HG02610 (cell line): Measurements from ENCODE around the gene CEP72.

Source experiments
- ATAC-seq: cut with Tn5 transposase; IDR thresholded peaks from one replicate; pipeline ENCODE4 v1.9.1; 2021; ENCODE audit warnings: mild to moderate bottlenecking, moderate library complexity; ENCODE audit not compliant: unreplicated experiment

Gene CEP72

GRCh38 chr5:635306-636055, 23.3 kb downstream of the CEP72 start:
- ATAC-seq = no peak

GRCh38 chr5:636951-637350, 24.8 kb downstream of the CEP72 start:
- ATAC-seq = no peak

DNA sequence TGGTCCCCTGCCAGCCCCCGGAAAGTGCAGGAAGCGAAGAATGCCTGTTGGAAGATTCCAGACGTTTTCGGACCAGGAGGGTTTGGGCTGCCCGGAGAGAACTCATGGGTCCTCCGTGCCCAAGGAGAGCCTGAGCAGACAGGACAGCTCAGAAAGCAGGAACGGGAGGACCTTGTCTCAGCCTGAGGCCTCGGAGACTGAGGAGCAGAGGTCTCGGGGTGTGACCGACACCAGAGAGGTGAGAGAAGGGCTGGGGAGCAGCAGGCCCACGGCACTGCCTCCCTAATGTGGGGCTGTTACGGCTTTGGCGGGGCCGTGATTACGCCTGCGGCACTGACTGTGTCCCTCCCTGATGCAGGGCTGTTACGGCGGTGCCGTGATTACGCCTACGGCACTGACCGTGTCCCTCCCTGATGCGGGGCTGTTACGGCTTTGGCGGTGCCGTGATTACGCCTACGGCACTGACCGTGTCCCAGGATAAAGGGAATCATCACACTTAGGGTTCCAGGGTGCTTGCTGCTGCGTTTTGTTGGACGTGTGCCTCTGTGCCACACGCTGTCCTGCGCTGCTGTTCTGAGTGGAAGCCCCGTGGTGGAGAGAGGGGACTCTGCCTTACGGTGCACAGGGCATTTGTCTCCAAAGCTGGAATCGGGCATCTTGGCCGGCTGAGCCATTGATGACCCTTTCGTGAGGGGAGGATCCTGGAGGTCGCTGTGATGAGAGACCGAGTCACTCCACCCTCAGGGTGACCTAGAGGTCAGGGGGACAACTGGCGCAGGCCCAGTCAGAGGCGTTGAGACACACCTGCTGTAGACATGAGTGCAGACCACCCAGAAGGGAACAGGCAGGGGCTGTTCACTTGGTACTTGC, 25.7 kb downstream of the CEP72 start:
- no peak for ATAC-seq

GRCh38 chr5:638501-639252, 26.5 kb downstream of the CEP72 start:
- no peak for ATAC-seq

DNA sequence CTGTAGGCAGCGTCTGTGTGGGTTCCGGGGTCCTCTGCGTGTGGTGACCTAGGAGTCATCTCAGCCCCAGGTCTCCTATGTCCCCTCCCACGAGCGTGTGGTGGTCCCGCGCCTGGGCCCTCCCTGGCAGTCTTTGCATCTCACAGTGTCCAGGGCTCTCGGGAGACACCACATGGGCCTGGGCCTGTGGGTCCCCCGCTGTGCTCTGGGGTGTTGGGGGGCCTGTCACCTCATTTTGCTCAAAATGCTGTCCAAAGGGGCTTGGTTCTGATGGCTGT, 27.1 kb downstream of the CEP72 start:
- ATAC-seq = no peak

- ATAC-seq = no peak
These were observed 27.6 kb downstream of the CEP72 start for GRCh38 chr5:639584-640213.

- ATAC-seq = no peak
These were observed 28.6 kb downstream of the CEP72 start for GRCh38 chr5:640461-641330.

DNA sequence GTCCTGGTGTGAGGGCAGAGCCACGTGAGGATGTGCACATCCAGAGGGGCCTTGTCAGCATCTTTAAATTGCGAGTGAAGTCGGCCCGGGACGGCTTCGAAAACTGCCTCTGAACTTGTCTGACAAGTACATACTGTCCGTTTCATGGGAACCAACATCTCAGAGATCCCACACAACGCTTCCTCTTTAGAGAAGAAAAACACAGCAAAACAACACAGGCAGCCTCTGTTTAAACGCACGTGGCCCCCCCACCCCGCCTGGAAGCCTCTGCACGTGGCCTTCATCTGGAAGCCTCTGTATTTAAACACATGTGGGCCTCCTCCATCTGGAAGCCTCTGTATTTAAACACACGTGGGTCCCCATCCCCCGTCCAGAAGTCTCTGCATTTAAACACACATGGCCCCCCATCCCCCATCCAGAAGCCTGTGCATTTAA, 29.2 kb downstream of the CEP72 start:
- no peak for ATAC-seq

DNA sequence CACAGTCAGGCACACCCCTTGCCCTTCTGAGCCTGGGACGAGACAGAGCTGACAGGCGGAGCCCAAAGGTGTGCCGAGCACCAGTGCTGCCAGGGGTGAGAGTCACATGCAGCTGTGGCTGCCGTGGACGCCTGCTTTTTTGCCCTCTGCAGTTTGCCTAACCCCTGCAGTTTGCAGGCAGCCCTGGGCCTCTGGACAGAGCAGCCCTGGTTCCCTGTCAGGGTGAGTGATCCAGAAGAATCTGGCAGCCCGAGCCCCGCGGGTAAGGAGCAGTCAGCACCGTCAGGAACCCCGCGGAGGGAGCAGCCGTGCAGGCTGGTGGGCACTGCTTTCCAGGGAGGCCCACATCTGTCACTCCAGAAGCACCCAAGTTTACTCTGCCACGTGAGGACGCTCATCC, 30.3 kb downstream of the CEP72 start:
- no peak for ATAC-seq

DNA sequence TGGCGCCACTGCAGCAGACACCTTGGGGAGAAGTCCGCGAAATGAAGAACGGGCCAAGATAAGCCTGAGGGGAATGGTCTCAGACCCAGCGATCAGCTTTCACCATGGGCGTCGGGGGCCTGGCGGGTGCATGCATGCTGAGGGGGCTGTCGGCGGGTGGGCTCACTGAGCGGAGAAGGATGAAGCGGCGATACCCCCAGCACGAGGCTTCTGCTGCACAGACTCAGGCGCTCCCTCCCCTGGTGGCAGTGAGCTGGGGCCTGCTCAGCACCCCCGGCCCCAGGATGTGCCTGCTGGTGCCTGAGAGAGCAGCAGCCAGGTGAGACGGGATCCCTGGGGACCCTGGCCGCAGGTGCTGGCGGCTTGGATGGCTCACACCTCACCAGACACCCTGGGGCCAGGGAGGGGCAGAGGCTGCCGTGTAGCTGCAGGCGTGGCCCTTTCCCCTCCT, 31.2 kb downstream of the CEP72 start:
- ATAC-seq = no peak

- no peak for ATAC-seq
These were observed 31.7 kb downstream of the CEP72 start for GRCh38 chr5:643811-644271.

DNA sequence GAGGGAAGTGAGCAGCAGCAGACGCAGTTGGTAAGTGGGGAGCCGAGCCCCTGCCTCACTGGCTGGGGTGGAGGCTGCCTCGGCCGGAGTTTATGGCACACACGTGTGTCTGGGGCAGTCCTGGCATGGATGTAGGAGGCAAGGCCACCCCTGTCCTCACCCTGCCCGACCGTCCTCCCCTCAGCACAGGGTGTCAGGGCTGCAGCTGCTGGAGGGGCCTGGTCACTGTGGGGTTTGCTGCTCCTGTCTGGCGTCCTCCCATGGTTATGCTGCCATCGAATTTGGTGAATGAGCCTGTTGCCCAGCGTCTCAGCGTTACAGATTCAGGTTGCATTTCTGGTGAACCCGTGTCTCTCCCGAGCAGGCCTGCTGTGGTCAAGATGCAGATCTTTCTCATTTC, 32.4 kb downstream of the CEP72 start:
- ATAC-seq = no peak

- ATAC-seq = no peak
These were observed 32.8 kb downstream of the CEP72 start for GRCh38 chr5:644971-645370.

GRCh38 chr5:645421-645820, 33.3 kb downstream of the CEP72 start:
- ATAC-seq = no peak

GRCh38 chr5:646396-647201, 34.5 kb downstream of the CEP72 start:
- ATAC-seq = no peak

- no peak for ATAC-seq
These were observed 35.2 kb downstream of the CEP72 start for GRCh38 chr5:647311-647710.

DNA sequence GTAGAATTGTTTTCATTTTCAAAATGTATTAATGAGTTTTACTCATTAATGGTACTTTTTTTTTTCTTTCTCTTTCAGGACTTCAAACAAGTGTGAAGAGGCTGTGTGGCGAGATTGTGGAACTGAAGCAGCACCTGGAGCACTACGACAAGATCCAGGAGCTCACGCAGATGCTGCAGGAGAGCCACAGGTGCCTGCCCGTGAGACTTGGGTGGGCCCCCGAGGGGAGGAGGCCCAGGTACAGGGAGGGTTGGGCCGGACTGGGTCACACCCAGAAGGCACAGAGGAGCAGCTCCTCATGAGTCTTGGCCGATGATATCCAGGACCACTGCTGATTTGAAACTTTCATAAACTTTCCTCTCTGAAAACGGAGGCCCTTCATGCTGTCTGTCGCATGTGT, 35.6 kb downstream of the CEP72 start:
- no peak for ATAC-seq

- ATAC-seq = no peak
These were observed 39.3 kb downstream of the CEP72 start for GRCh38 chr5:651296-652022.
